Brain pericyte (primary cell): ENCODE data around the gene UVRAG.

Source experiments
- DNase-seq: peaks from one replicate; pipeline ENCODE4 v3.0.0-alpha.2; 2012; ENCODE audit warnings: low read depth, low spot score

Gene UVRAG

DNA sequence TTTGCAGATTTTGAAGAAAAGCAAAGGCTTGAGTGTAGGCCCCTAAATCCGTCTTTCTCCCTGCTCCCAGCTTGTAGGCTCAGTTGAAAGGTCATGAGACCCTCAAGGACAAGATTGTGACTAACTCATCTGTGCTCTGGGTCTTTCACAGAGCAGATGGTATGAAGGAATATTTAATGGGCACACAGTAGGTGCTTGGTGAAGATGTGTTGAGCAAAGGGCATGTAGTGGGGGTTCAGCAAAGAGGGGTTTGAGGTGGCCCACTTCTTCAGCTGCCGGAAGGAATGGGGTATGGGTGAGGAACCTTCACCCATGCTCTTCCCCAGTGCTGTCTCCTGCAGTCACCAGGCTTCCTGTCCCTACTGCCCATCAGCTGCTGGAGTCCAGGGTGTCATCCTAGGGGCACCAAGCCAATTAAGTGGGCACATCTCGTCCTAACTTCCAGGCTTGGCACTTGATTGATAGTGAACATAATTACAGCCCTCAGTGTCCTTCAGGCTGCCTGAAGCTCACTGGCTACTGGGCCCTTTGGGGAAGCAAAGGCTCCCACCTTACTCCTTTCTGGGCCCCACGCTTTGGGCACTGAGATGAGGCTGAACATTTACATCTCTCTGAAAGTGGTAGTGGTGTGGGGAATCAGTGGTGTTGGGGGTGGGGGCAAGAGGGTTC, 31.5 kb upstream of the UVRAG start:
- no peak for DNase-seq

DNA sequence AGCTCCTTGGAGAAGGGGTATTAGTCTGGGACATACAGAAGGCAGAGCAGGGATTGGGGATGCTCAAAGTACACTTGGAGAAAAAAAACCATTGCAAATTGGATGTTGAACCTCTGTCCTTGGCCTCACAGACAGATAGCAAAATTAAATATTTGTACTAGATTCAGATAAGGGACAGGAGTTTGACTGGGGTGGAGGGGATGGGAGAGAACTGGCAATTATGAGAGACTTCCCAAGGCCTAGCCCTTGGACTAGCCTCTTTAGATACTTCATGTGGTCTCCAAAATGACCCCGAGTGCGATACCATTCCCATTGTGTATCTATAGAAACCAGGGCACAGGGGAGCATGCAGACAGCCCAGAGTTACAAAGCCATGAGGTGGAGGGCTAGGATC, 30.9 kb upstream of the UVRAG start:
- no peak for DNase-seq

DNA sequence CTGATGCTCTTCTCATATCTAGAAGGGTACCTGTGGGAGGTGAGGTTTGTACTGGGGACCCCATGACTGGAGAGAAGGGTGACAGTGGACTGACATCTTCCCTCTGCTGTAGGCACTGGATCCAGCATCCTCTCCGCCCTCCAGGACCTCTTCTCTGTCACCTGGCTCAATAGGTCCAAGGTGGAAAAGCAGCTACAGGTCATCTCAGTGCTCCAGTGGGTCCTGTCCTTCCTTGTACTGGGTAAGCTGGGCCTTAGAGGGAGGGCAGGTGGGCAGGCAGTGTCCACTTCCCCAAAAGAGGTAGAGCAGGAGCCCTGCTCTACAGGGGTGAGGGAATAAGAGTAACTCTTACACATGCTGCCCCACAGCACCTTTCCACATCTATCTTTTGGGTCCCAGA, 30.5 kb upstream of the UVRAG start:
- no peak for DNase-seq

DNA sequence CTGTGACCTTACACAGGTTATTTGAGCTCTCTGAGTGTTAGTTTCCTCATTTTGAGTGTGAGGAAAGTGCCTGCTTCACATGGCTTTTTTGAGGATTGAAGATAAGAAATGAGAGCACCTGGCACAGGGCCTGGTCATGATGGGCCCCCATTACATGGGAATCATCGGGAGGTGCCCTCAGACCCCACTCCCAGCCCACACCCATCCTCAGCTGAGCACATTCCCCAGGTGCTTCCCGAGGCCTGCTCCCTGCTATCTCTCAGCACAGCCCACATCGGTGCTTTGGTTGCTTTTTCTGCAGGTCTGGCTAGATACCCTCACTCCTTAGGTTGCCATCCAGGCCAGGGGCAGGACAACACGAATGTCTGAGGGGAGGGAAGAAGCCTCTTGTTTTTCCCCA, 29.8 kb upstream of the UVRAG start:
- DNase-seq: no peak

- DNase-seq: no peak
Measured at GRCh38 chr11:75786101-75786736, 28.8 kb upstream of the UVRAG start.

DNA sequence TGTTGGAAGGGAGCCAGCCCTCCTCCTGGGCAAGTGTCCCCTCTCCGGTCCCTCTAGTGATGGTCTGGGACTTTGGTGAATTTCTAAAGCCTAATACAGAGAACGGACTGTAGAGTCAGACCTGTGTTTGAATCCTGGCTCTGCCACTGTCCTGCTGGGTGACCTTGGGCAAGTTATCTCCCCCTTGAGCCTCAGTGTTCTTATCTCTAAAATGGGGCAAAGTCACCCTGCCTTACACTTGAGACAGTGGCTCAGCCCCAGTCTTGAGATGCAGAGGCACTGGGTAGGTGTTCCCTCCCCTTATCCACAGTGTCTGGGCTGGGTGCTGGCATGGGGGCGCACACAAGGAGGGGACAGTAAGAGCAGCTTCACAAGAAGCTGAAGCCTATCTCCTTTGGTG, 25.5 kb upstream of the UVRAG start:
- DNase-seq: no peak

- no peak for DNase-seq
Measured at GRCh38 chr11:75790986-75791385, 24.0 kb upstream of the UVRAG start.

DNA sequence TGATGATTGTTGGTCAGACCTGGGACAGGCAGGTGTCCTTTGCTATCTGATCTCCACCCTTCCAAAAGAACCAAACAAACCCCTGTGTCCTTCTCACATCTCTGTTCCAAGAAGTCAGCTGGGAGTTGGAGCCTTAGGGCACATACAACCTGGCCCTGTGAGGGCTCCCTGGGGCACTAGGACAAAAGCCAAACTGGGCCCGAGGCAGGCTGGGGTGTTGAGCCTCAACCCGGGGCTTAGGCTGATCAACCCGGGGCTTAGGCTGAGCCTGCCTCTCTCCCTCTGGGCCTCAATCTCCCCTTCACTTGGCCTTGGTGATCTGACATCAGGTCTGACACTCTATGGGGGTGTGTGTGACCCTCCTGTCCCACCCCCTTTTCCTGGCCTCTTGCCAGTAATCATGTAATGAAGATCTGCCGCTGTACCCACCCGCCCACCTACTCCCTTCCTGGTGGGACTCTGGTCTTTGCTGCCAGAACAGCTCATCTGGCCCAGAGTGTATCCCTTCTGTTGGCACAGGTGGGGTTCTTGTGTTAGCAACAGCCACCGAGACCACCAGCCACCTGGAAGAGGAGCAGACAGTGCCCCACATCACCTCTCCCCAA, 22.8 kb upstream of the UVRAG start:
- no peak for DNase-seq

GRCh38 chr11:75792997-75793800, 21.8 kb upstream of the UVRAG start:
- no peak for DNase-seq

GRCh38 chr11:75793966-75794365, 21.0 kb upstream of the UVRAG start:
- DNase-seq: no peak

- DNase-seq: no peak
Measured at GRCh38 chr11:75795276-75796090, 19.5 kb upstream of the UVRAG start.

DNA sequence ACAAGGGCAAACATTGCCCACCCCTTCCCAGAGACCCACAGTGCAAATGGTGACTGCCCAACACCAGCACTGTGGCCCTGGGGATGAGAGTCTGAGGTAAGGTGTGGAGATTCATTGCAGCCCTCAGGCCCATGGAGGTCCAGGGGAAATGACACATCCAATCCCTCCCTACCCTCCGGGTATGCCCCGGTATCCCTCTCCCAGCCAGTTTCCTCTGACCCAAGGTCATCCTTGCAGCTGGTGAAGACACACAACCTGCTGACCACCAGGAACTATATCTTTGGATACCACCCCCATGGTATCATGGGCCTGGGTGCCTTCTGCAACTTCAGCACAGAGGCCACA, 18.9 kb upstream of the UVRAG start:
- DNase-seq: no peak

GRCh38 chr11:75797116-75797515, 17.9 kb upstream of the UVRAG start:
- DNase-seq: no peak

- no peak for DNase-seq
Measured at GRCh38 chr11:75797792-75798191, 17.2 kb upstream of the UVRAG start.

DNA sequence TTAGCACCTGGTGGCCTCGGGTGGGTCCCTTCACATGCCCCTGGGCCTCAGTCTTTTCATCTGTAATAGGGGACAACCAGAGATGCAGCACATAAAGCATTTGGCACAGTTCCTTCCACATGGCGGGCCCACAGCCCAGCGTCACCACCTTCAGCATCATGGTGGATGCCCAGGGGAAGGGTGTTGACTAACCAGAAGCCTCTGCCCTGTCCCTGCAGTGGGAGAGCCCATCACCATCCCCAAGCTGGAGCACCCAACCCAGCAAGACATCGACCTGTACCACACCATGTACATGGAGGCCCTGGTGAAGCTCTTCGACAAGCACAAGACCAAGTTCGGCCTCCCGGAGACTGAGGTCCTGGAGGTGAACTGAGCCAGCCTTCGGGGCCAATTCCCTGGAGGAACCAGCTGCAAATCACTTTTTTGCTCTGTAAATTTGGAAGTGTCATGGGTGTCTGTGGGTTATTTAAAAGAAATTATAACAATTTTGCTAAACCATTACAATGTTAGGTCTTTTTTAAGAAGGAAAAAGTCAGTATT, 14.8 kb upstream of the UVRAG start:
- no peak for DNase-seq

DNA sequence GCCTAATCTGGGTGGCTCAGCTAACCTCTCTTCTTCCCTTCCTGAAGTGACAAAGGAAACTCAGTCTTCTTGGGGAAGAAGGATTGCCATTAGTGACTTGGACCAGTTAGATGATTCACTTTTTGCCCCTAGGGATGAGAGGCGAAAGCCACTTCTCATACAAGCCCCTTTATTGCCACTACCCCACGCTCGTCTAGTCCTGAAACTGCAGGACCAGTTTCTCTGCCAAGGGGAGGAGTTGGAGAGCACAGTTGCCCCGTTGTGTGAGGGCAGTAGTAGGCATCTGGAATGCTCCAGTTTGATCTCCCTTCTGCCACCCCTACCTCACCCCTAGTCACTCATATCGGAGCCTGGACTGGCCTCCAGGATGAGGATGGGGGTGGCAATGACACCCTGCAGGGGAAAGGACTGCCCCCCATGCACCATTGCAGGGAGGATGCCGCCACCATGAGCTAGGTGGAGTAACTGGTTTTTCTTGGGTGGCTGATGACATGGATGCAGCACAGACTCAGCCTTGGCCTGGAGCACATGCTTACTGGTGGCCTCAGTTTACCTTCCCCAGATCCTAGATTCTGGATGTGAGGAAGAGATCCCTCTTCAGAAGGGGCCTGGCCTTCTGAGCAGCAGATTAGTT, 14.2 kb upstream of the UVRAG start:
- no peak for DNase-seq

- DNase-seq: no peak
Measured at GRCh38 chr11:75801362-75802020, 13.5 kb upstream of the UVRAG start.

DNA sequence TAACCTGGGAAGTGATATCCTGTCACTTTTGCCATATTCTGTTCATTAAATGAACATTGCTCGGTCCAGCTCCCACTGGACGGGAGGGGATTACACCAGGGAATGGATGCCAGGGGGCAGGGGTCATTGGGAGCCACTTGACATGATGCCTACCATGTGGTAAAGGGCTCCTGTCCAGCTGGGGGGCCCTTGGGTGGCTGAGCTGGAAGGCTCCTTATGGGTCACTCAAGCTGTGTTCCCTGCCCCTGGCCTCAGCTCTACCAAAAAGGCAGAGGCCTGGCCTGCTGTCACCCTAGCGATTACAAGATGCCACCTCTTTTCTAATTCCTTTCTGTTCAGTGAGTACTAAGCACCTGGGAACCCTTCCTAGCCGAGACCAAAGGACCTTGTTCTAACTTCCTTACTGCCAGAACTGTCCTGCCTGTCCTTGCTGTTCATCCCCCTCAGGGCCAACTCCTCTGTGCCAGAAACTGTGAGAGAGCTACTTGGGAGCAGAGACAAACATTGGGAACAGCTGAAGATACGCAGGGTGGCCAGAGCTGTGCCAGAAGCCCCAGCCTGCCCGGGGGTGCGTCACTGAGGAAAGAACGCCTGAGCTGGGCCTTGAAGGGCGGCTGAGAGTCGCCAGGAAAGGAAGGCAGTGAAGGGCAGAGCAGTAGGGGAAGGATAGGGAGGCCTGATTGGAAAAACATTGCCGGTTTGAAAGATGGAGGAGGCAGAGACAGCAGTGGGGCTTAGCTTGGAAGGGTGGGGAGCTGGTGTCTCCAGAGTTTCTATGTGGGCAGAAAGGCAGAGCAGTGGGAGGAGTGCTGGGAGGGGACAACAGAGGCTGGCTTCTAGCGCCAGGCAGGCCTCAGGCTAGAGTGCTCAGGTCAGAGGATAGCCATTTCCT, 12.7 kb upstream of the UVRAG start:
- no peak for DNase-seq
